Measurements from ENCODE around the gene PTH2R.
"Not testable (repeated sequence)": the region's sequence is repeated elsewhere in the genome, so short reads cannot be mapped to it uniquely, and the experiment has no call there.

Gene PTH2R

GRCh38 chr2:208399201-208399600 lies 7.4 kb upstream of the PTH2R start:
- DNase-seq (ENCODE audit: insufficient read length) (no peak), FAIRE-seq (no peak)
- no peak for TF ChIP-seq TAF1 (IDR thresholded peaks at IDR 0.05; ENCODE audit: borderline replicate concordance, low read depth, low read length)
- no peak for TF ChIP-seq POLR2A (IDR thresholded peaks at IDR 0.05; ENCODE audit: low read depth, low read length)

- DNase-seq (ENCODE audit: insufficient read length) (no peak), FAIRE-seq (no peak)
- TF ChIP-seq POLR2AphosphoS5 (IDR thresholded peaks at IDR 0.05; ENCODE audit: low read depth, low read length) (no peak), TAF1 (IDR thresholded peaks at IDR 0.05; ENCODE audit: borderline replicate concordance, low read depth, low read length) (no peak), POLR2A (IDR thresholded peaks at IDR 0.05; ENCODE audit: low read depth, low read length) (no peak)
These were observed 1.1 kb downstream of the PTH2R start for GRCh38 chr2:208407667-208408066.

GRCh38 chr2:208413931-208414330 lies 7.3 kb downstream of the PTH2R start:
- TF ChIP-seq TAF1 (IDR thresholded peaks at IDR 0.05; ENCODE audit: borderline replicate concordance, low read depth, low read length) (no peak), POLR2AphosphoS5 (IDR thresholded peaks at IDR 0.05; ENCODE audit: low read depth, low read length) (no peak), POLR2A (IDR thresholded peaks at IDR 0.05; ENCODE audit: low read depth, low read length) (no peak)
- FAIRE-seq (no peak), DNase-seq (ENCODE audit: insufficient read length) (no peak)

GRCh38 chr2:208415255-208415654 lies 8.7 kb downstream of the PTH2R start:
- FAIRE-seq (peak; percentile 30), DNase-seq (ENCODE audit: insufficient read length) (no peak)
- TF ChIP-seq POLR2AphosphoS5 (IDR thresholded peaks at IDR 0.05; ENCODE audit: low read depth, low read length) (no peak), TAF1 (IDR thresholded peaks at IDR 0.05; ENCODE audit: borderline replicate concordance, low read depth, low read length) (no peak), POLR2A (IDR thresholded peaks at IDR 0.05; ENCODE audit: low read depth, low read length) (no peak)

GRCh38 chr2:208415897-208416296 lies 9.3 kb downstream of the PTH2R start:
- TF ChIP-seq TAF1 (IDR thresholded peaks at IDR 0.05; ENCODE audit: borderline replicate concordance, low read depth, low read length), result no peak
- no peak for TF ChIP-seq POLR2A (IDR thresholded peaks at IDR 0.05; ENCODE audit: low read depth, low read length)
- DNase-seq (ENCODE audit: insufficient read length), result no peak
- no peak for FAIRE-seq

GRCh38 chr2:208426412-208427045 lies 19.9 kb downstream of the PTH2R start:
- DNase-seq (ENCODE audit: insufficient read length), result no peak
- no peak for FAIRE-seq
- TF ChIP-seq TAF1 (IDR thresholded peaks at IDR 0.05; ENCODE audit: borderline replicate concordance, low read depth, low read length), result no peak
- no peak for TF ChIP-seq POLR2A (IDR thresholded peaks at IDR 0.05; ENCODE audit: low read depth, low read length)
- TF ChIP-seq POLR2AphosphoS5 (IDR thresholded peaks at IDR 0.05; ENCODE audit: low read depth, low read length), result no peak

- DNase-seq (ENCODE audit: insufficient read length) (no peak), FAIRE-seq (no peak)
- TF ChIP-seq TAF1 (IDR thresholded peaks at IDR 0.05; ENCODE audit: borderline replicate concordance, low read depth, low read length), result no peak
- no peak for TF ChIP-seq POLR2A (IDR thresholded peaks at IDR 0.05; ENCODE audit: low read depth, low read length)
- no peak for TF ChIP-seq POLR2AphosphoS5 (IDR thresholded peaks at IDR 0.05; ENCODE audit: low read depth, low read length)
These were observed 31.2 kb downstream of the PTH2R start for GRCh38 chr2:208437755-208438154.

GRCh38 chr2:208440716-208441115 lies 34.1 kb downstream of the PTH2R start:
- no peak for TF ChIP-seq TAF1 (IDR thresholded peaks at IDR 0.05; ENCODE audit: borderline replicate concordance, low read depth, low read length)
- no peak for TF ChIP-seq POLR2AphosphoS5 (IDR thresholded peaks at IDR 0.05; ENCODE audit: low read depth, low read length)
- TF ChIP-seq POLR2A (IDR thresholded peaks at IDR 0.05; ENCODE audit: low read depth, low read length), result no peak
- DNase-seq (ENCODE audit: insufficient read length) (no peak), FAIRE-seq (no peak)

GRCh38 chr2:208441951-208442350 lies 35.4 kb downstream of the PTH2R start:
- no peak for FAIRE-seq
- TF ChIP-seq TAF1 (IDR thresholded peaks at IDR 0.05; ENCODE audit: borderline replicate concordance, low read depth, low read length) (no peak), POLR2AphosphoS5 (IDR thresholded peaks at IDR 0.05; ENCODE audit: low read depth, low read length) (no peak), POLR2A (IDR thresholded peaks at IDR 0.05; ENCODE audit: low read depth, low read length) (no peak)

GRCh38 chr2:208447447-208447846 lies 40.9 kb downstream of the PTH2R start:
- FAIRE-seq; DNase-seq (ENCODE audit: insufficient read length): not testable (repeated sequence)

More at GRCh38 chr2:208441951-208442350, 35.4 kb downstream of the PTH2R start:
- no peak for DNase-seq (ENCODE audit: insufficient read length)

GRCh38 chr2:208451061-208451460 lies 44.5 kb downstream of the PTH2R start:
- TF ChIP-seq POLR2A (IDR thresholded peaks at IDR 0.05; ENCODE audit: low read depth, low read length) (no peak), TAF1 (IDR thresholded peaks at IDR 0.05; ENCODE audit: borderline replicate concordance, low read depth, low read length) (no peak)
- DNase-seq (ENCODE audit: insufficient read length) (no peak), FAIRE-seq (no peak)

GRCh38 chr2:208454861-208455260 lies 48.3 kb downstream of the PTH2R start:
- DNase-seq (ENCODE audit: insufficient read length) (no peak), FAIRE-seq (no peak)
- no peak for TF ChIP-seq POLR2AphosphoS5 (IDR thresholded peaks at IDR 0.05; ENCODE audit: low read depth, low read length)
- no peak for TF ChIP-seq TAF1 (IDR thresholded peaks at IDR 0.05; ENCODE audit: borderline replicate concordance, low read depth, low read length)
- no peak for TF ChIP-seq POLR2A (IDR thresholded peaks at IDR 0.05; ENCODE audit: low read depth, low read length)

GRCh38 chr2:208463721-208464120 lies 57.1 kb downstream of the PTH2R start:
- no peak for TF ChIP-seq POLR2A (IDR thresholded peaks at IDR 0.05; ENCODE audit: low read depth, low read length)
- TF ChIP-seq TAF1 (IDR thresholded peaks at IDR 0.05; ENCODE audit: borderline replicate concordance, low read depth, low read length), result no peak
- DNase-seq (ENCODE audit: insufficient read length), result no peak
- no peak for FAIRE-seq
